PFSK-1 (cell line): ENCODE data around the gene ANKS4B.

Experiments used
- FOXP2 ChIP-seq: optimal IDR thresholded peaks from 2 replicates; pipeline ENCODE3; 2011; ENCODE audit warnings: borderline replicate concordance, control low read depth, inconsistent platforms; ENCODE audit not compliant: insufficient read depth; ENCODE audit errors: extremely low read length, extremely low read depth
- POLR2AphosphoS5 ChIP-seq: IDR thresholded peaks from 2 replicates; pipeline ENCODE4 v1.6.1; 2012; ENCODE audit warnings: low read depth, mild to moderate bottlenecking, control low read depth, low read length, moderate library complexity
- REST ChIP-seq, 2 experiments: IDR thresholded peaks; 2 replicates each; pipeline versions ENCODE4 v1.6.1 to v1.8.0; 2011 to 2012; ENCODE audit warnings: low read depth in 2 of 2, low read length in 2 of 2, control low read depth in 1 of 2, inconsistent platforms in 1 of 2, mild to moderate bottlenecking in 1 of 2, moderate library complexity in 1 of 2; ENCODE audit not compliant: insufficient read depth in 1 of 2
- SIN3A ChIP-seq: IDR thresholded peaks from 2 replicates; pipeline ENCODE4 v1.6.1; 2012; ENCODE audit warnings: mild to moderate bottlenecking, low read length, moderate library complexity, borderline replicate concordance; ENCODE audit not compliant: insufficient read depth
- TAF1 ChIP-seq: IDR thresholded peaks from 2 replicates; pipeline ENCODE4 v1.6.1; 2012; ENCODE audit warnings: low read length, control low read depth, borderline replicate concordance; ENCODE audit not compliant: insufficient read depth

- no peak for TF ChIP-seq TAF1
- TF ChIP-seq REST (IDR thresholded peaks at IDR 0.05; ENCODE audit: insufficient read depth in 1 of 2, low read depth in 2 of 2, low read length in 2 of 2): no peak
- TF ChIP-seq POLR2AphosphoS5: no peak
- TF ChIP-seq SIN3A: no peak
- no peak for TF ChIP-seq FOXP2
Observed at GRCh38 chr16:21224800-21225199, 8.7 kb upstream of the ANKS4B start.
